Ammon's horn (tissue), 1 donor: Measurements from ENCODE around the gene VKORC1.

Experiments used
- DNase-seq: peaks from one replicate; pipeline ENCODE4 v3.0.0-alpha.2; 2016; ENCODE audit warnings: low spot score

VKORC1 gene

GRCh38 chr16:31130336-31130891 lies 35.8 kb upstream of the VKORC1 start:
- DNase-seq: no peak

- DNase-seq: no peak
Observed at GRCh38 chr16:31129568-31130335, 35.2 kb upstream of the VKORC1 start.

- DNase-seq: peak; percentile 75
Observed at GRCh38 chr16:31128711-31129567, 34.3 kb upstream of the VKORC1 start.

GRCh38 chr16:31127182-31127581 lies 32.6 kb upstream of the VKORC1 start:
- DNase-seq: no peak

GRCh38 chr16:31125844-31126243 lies 31.2 kb upstream of the VKORC1 start:
- DNase-seq: no peak

GRCh38 chr16:31120129-31120528 lies 25.5 kb upstream of the VKORC1 start:
- no peak for DNase-seq

- no peak for DNase-seq
Observed at GRCh38 chr16:31118223-31119155, 23.9 kb upstream of the VKORC1 start.

GRCh38 chr16:31117384-31118222 lies 23.0 kb upstream of the VKORC1 start, which contains the start of gene KAT8:
KAT8 (plus strand) TSS chr16:31117664; CDS start chr16:31117682, 18 bp downstream.
- DNase-seq: peak; percentile 99

- DNase-seq: no peak
Observed at GRCh38 chr16:31114468-31114867, 19.9 kb upstream of the VKORC1 start.

- DNase-seq: peak; percentile 55
Observed at GRCh38 chr16:31113121-31114120, 18.8 kb upstream of the VKORC1 start.

- DNase-seq: no peak
Observed at GRCh38 chr16:31112711-31113110, 18.1 kb upstream of the VKORC1 start.

GRCh38 chr16:31111881-31112466 lies 17.4 kb upstream of the VKORC1 start:
- DNase-seq: no peak

GRCh38 chr16:31110106-31111034 lies 15.8 kb upstream of the VKORC1 start:
- DNase-seq: no peak

- no peak for DNase-seq
Observed at GRCh38 chr16:31109622-31110021, 15.0 kb upstream of the VKORC1 start.

GRCh38 chr16:31108794-31109558 lies 14.4 kb upstream of the VKORC1 start:
- DNase-seq: no peak

GRCh38 chr16:31108035-31108793 lies 13.6 kb upstream of the VKORC1 start, which contains the start of gene BCKDK:
BCKDK (plus strand) TSS chr16:31108386; CDS start chr16:31109224, 838 bp downstream.
- peak; percentile 86 for DNase-seq
